HepG2 (cell line): ENCODE measurements around the gene PLOD3. TPM values are rescaled to one million over a fixed set of nuclear protein-coding genes. Genes with fewer than 3 reads are reported as not detected.

Experiments
- AGO2 ChIP-seq: fragments of 200-400 bp; formaldehyde crosslinking; optimal IDR thresholded peaks from 2 replicates; pipeline ENCODE3; 2017; ENCODE audit warnings: mild to moderate bottlenecking, low read depth, low read length, moderate library complexity
- CBX1 ChIP-seq: IDR thresholded peaks from one replicate; pipeline ENCODE4 v1.6.1; 2016; ENCODE audit warnings: antibody characterized with exemption, low read depth
- CENPX ChIP-seq: sonication (generic); formaldehyde crosslinking; IDR thresholded peaks from 2 replicates; pipeline ENCODE4 v1.9.0; 2021; ENCODE audit warnings: mild to moderate bottlenecking, missing genetic modification reagents, moderate library complexity
- EED ChIP-seq: sonication (generic); formaldehyde crosslinking; IDR thresholded peaks from 2 replicates; pipeline ENCODE4 v1.5.0; 2020; ENCODE audit warnings: mild to moderate bottlenecking, missing genetic modification reagents
- GATAD1 ChIP-seq: IDR thresholded peaks from 2 replicates; pipeline ENCODE4 v1.6.1; 2016; ENCODE audit warnings: missing genetic modification reagents, missing compliant biosample characterization
- HOXA5 ChIP-seq: sonication (generic); formaldehyde crosslinking; IDR thresholded peaks from 2 replicates; pipeline ENCODE4 v1.4.0; 2020; ENCODE audit warnings: missing genetic modification reagents
- KDM2A ChIP-seq: sonication (generic); formaldehyde crosslinking; IDR thresholded peaks from 2 replicates; pipeline ENCODE4 v1.4.0; 2020; ENCODE audit warnings: low read depth, missing genetic modification reagents, borderline replicate concordance
- KLF9 ChIP-seq: IDR thresholded peaks from 2 replicates; pipeline ENCODE4 v1.6.1; 2016; ENCODE audit warnings: low read depth
- MAF1 ChIP-seq: sonication (generic); formaldehyde crosslinking; IDR thresholded peaks from 2 replicates; pipeline ENCODE4 v1.5.0; 2020; ENCODE audit warnings: missing genetic modification reagents, borderline replicate concordance
- MEF2D ChIP-seq: sonication (generic); formaldehyde crosslinking; IDR thresholded peaks from 2 replicates; pipeline ENCODE4 v1.5.1; 2020; ENCODE audit warnings: mild to moderate bottlenecking, missing genetic modification reagents
- NCOR1 ChIP-seq: fragments of 200-600 bp; sonication (generic); IDR thresholded peaks from 2 replicates; pipeline ENCODE4 v1.7.0; 2017; ENCODE audit warnings: antibody characterized with exemption, low read length, borderline replicate concordance
- NKX3-1 ChIP-seq: sonication (generic); formaldehyde crosslinking; IDR thresholded peaks from 2 replicates; pipeline ENCODE4 v1.5.0; 2020; ENCODE audit warnings: missing genetic modification reagents
- POLR2A ChIP-seq, 2 experiments: IDR thresholded peaks; 2 replicates each; pipeline ENCODE4 v1.6.1; 2011; ENCODE audit warnings: low read depth in 2 of 2, low read length in 2 of 2, mild to moderate bottlenecking in 1 of 2, moderate library complexity in 1 of 2; ENCODE audit not compliant: insufficient read depth in 1 of 2
- POLR2AphosphoS5 ChIP-seq: IDR thresholded peaks from 2 replicates; pipeline ENCODE4 v1.6.1; 2012; ENCODE audit warnings: low read depth, low read length
- SIX4 ChIP-seq: sonication (generic); formaldehyde crosslinking; IDR thresholded peaks from 2 replicates; pipeline ENCODE4 v1.4.0; 2020; ENCODE audit warnings: missing genetic modification reagents
- TCF7 ChIP-seq: sonication (generic); IDR thresholded peaks from 2 replicates; pipeline ENCODE4 v1.6.1; 2016; ENCODE audit warnings: antibody characterized with exemption, low read depth
- TGIF2 ChIP-seq: IDR thresholded peaks from 2 replicates; pipeline ENCODE4 v1.6.1; 2016; ENCODE audit warnings: control low read depth, missing compliant biosample characterization
- ZBTB38 ChIP-seq: sonication (generic); formaldehyde crosslinking; IDR thresholded peaks from 2 replicates; pipeline ENCODE4 v1.5.1; 2020; ENCODE audit warnings: mild to moderate bottlenecking, missing genetic modification reagents
- ZBTB7A ChIP-seq: sonication (generic); formaldehyde crosslinking; IDR thresholded peaks from 2 replicates; pipeline ENCODE4 v1.8.0; 2022; ENCODE audit warnings: mild to moderate bottlenecking, missing genetic modification reagents
- ZNF264 ChIP-seq: sonication (generic); formaldehyde crosslinking; IDR thresholded peaks from 2 replicates; pipeline ENCODE4 v1.4.0; 2020; ENCODE audit warnings: missing genetic modification reagents
- ZNF274 ChIP-seq: sonication (generic); formaldehyde crosslinking; IDR thresholded peaks from 2 replicates; pipeline ENCODE4 v1.5.1; 2020; ENCODE audit warnings: mild to moderate bottlenecking, missing genetic modification reagents
- ZNF292 ChIP-seq: sonication (generic); formaldehyde crosslinking; IDR thresholded peaks from 2 replicates; pipeline ENCODE4 v1.8.1; 2022; ENCODE audit warnings: mild to moderate bottlenecking, low read depth, missing genetic modification reagents, borderline replicate concordance
- ZNF432 ChIP-seq: sonication (generic); formaldehyde crosslinking; IDR thresholded peaks from 2 replicates; pipeline ENCODE4 v1.5.0; 2020; ENCODE audit warnings: missing genetic modification reagents, mild to moderate bottlenecking, borderline replicate concordance
- ZNF720 ChIP-seq: sonication (generic); formaldehyde crosslinking; IDR thresholded peaks from 2 replicates; pipeline ENCODE4 v1.4.0; 2020; ENCODE audit warnings: missing genetic modification reagents
- ZNF773 ChIP-seq: sonication (generic); formaldehyde crosslinking; IDR thresholded peaks from 2 replicates; pipeline ENCODE4 v1.4.0; 2020; ENCODE audit warnings: missing genetic modification reagents, borderline replicate concordance
- ZNF879 ChIP-seq: sonication (generic); formaldehyde crosslinking; IDR thresholded peaks from 2 replicates; pipeline ENCODE4 v1.8.1; 2023; ENCODE audit warnings: missing genetic modification reagents
- polyA plus RNA-seq, 8 experiments: library from polyadenylated mRNA; depleted of rRNA in 3 of 8; stranded (reverse) in 7 of 8; unstranded in 1 of 8; fragments of >200 nt; fragmentation: Illumina TruSeq in 4 of 8; extraction: Trizol in 4 of 8; gene quantifications; 2 replicates each; pipeline versions ENCODE4 v1.2.1 to v1.2.3, GENCODE V29; 2011 to 2016; ENCODE audit warnings: low read depth in 4 of 8, missing spikeins in 1 of 8, mixed read lengths in 1 of 8; ENCODE audit not compliant: insufficient read depth in 1 of 8
- total RNA-seq, 5 experiments: library from RNA; depleted of rRNA; stranded (reverse); fragments of >200 nt; fragmentation: Illumina TruSeq; extraction: Trizol; gene quantifications; 2 replicates each; pipeline ENCODE4 v1.2.3, GENCODE V29; 2016; ENCODE audit warnings: low read depth in 1 of 5
- TF ChIP-seq, protein P1 (sequence below): sonication (generic); formaldehyde crosslinking; conservative IDR thresholded peaks from 2 replicates; pipeline ENCODE4 v1.8.0; 2022; ENCODE audit warnings: mild to moderate bottlenecking, moderate library complexity, missing genetic modification reagents
- TF ChIP-seq, protein P2 (sequence below): IDR thresholded peaks from 2 replicates; pipeline ENCODE4 v1.6.1; 2012; ENCODE audit warnings: low read length, improper control_type of control experiment

Gene PLOD3
- total and polyA plus RNA-seq, 2 of the 13 experiments (the other 11 are each of a cell fraction or from before 2014, with no cell fraction given) = 65.8 to 67.4 TPM

DNA sequence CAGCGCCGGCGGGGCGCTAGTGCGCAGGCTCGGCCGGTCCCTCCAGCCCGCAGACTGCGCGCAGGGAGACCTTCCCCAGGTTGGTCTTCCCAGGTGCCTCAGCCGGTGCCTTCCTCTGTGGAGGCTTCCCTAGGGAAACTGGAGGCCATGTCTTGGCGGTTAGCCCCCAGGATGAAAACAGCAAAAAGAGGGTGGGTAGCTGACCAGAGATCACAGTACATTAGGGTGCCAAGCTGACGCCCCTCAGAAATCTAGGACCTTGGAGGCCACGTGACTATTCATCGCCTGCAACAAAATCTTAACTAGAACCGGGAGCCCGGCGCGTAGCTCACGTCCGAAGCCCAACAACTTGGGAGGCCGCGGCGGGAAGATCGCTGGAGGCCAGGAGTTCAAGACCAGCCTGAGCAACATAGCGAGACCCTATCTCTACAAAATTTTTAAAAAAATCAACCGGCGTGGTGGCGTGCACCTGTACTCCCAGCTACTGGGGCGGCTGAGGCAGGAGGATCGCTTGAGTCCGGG, 27.8 kb upstream of the PLOD3 start (continued):
- TF ChIP-seq, protein P1, sequence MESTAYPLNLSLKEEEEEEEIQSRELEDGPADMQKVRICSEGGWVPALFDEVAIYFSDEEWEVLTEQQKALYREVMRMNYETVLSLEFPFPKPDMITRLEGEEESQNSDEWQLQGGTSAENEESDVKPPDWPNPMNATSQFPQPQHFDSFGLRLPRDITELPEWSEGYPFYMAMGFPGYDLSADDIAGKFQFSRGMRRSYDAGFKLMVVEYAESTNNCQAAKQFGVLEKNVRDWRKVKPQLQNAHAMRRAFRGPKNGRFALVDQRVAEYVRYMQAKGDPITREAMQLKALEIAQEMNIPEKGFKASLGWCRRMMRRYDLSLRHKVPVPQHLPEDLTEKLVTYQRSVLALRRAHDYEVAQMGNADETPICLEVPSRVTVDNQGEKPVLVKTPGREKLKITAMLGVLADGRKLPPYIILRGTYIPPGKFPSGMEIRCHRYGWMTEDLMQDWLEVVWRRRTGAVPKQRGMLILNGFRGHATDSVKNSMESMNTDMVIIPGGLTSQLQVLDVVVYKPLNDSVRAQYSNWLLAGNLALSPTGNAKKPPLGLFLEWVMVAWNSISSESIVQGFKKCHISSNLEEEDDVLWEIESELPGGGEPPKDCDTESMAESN (CRISPR knock-in tag) = 0 out of 2 replicates have a peak, but pooled peaks have one; percentile 0
- TF ChIP-seq GATAD1 = no peak
- no peak for TF ChIP-seq ZNF264 (CRISPR knock-in tag)
- TF ChIP-seq CBX1 = peak; percentile 21
- 0 out of 2 replicates have a peak, but pooled peaks have one; percentile 0 for TF ChIP-seq MAF1 (CRISPR knock-in tag)
- TF ChIP-seq NCOR1 = no peak
- TF ChIP-seq SIX4 (CRISPR knock-in tag) = no peak
- TF ChIP-seq EED = 0 out of 2 replicates have a peak, but pooled peaks have one; percentile 49
- no peak for TF ChIP-seq ZNF432 (CRISPR knock-in tag)
- no peak for TF ChIP-seq MEF2D (CRISPR knock-in tag)
- peak; percentile 66; the same call in 1 of the 2 replicates for TF ChIP-seq ZBTB7A (CRISPR knock-in tag)
- peak; percentile 46; the same call in 1 of the 2 replicates for TF ChIP-seq ZBTB38 (CRISPR knock-in tag)
- TF ChIP-seq POLR2A (IDR thresholded peaks at IDR 0.05; ENCODE audit: insufficient read depth in 1 of 2, low read depth in 2 of 2, low read length in 2 of 2) = peak in 1 of 2 experiments; percentile 66; a peak in 3 of 4 replicates
- no peak for TF ChIP-seq ZNF720 (CRISPR knock-in tag)
- TF ChIP-seq TCF7 = no peak
- TF ChIP-seq, protein P2, sequence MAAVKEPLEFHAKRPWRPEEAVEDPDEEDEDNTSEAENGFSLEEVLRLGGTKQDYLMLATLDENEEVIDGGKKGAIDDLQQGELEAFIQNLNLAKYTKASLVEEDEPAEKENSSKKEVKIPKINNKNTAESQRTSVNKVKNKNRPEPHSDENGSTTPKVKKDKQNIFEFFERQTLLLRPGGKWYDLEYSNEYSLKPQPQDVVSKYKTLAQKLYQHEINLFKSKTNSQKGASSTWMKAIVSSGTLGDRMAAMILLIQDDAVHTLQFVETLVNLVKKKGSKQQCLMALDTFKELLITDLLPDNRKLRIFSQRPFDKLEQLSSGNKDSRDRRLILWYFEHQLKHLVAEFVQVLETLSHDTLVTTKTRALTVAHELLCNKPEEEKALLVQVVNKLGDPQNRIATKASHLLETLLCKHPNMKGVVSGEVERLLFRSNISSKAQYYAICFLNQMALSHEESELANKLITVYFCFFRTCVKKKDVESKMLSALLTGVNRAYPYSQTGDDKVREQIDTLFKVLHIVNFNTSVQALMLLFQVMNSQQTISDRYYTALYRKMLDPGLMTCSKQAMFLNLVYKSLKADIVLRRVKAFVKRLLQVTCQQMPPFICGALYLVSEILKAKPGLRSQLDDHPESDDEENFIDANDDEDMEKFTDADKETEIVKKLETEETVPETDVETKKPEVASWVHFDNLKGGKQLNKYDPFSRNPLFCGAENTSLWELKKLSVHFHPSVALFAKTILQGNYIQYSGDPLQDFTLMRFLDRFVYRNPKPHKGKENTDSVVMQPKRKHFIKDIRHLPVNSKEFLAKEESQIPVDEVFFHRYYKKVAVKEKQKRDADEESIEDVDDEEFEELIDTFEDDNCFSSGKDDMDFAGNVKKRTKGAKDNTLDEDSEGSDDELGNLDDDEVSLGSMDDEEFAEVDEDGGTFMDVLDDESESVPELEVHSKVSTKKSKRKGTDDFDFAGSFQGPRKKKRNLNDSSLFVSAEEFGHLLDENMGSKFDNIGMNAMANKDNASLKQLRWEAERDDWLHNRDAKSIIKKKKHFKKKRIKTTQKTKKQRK = no peak
- TF ChIP-seq KDM2A (CRISPR knock-in tag) = peak; percentile 25; the same call in 1 of the 2 replicates
- TF ChIP-seq ZNF274 (CRISPR knock-in tag) = no peak; the same call in 1 of the 2 replicates
- 0 out of 2 replicates have a peak, but pooled peaks have one; percentile 50 for TF ChIP-seq NKX3-1
- TF ChIP-seq POLR2AphosphoS5 = peak; percentile 60
- no peak for TF ChIP-seq AGO2
- no peak for TF ChIP-seq KLF9 (CRISPR knock-in tag)
- peak; percentile 33; the same call in 1 of the 2 replicates for TF ChIP-seq HOXA5 (CRISPR knock-in tag)
- no peak for TF ChIP-seq ZNF292 (CRISPR knock-in tag)
- no peak for TF ChIP-seq TGIF2 (CRISPR knock-in tag)
- no peak for TF ChIP-seq CENPX (CRISPR knock-in tag)
- TF ChIP-seq ZNF773 = no peak
- 0 out of 2 replicates have a peak, but pooled peaks have one; percentile 39 for TF ChIP-seq ZNF879 (CRISPR knock-in tag)
